Gastroesophageal sphincter (tissue), 3 donors: ENCODE measurements around the gene ROCK2.

Experiments
- CTCF ChIP-seq, 4 experiments: fragments of 200-600 bp in 2 of 4; fragments of 450-650 bp in 2 of 4; sonication (generic) in 1 of 4; IDR thresholded peaks; one replicate each; pipeline ENCODE4 v1.5.1; 2017 to 2019; ENCODE audit warnings: antibody characterized with exemption in 4 of 4, mild to moderate bottlenecking in 2 of 4, moderate library complexity in 2 of 4
- EP300 ChIP-seq: sonication (generic); formaldehyde crosslinking; IDR thresholded peaks from one replicate; pipeline ENCODE4 v1.6.1; 2017; ENCODE audit warnings: antibody characterized with exemption, mild to moderate bottlenecking
- POLR2A ChIP-seq, 2 donors: fragments of 450-650 bp; IDR thresholded peaks; one replicate each; pipeline ENCODE4 v1.6.1; 2017; ENCODE audit warnings: antibody characterized with exemption in 2 of 2, mild to moderate bottlenecking in 2 of 2, moderate library complexity in 1 of 2
- POLR2AphosphoS5 ChIP-seq: sonication (generic); formaldehyde crosslinking; IDR thresholded peaks from one replicate; pipeline ENCODE4 v1.6.1; 2017; ENCODE audit warnings: antibody characterized with exemption

GRCh38 chr2:11187083-11187619 is 157.3 kb downstream of the ROCK2 start:
- TF ChIP-seq CTCF (IDR thresholded peaks at IDR 0.05) (no peak), POLR2AphosphoS5 (no peak), POLR2A (IDR thresholded peaks at IDR 0.05) (no peak), EP300 (no peak)
